ENCODE data around the gene BAZ2B.

DNA sequence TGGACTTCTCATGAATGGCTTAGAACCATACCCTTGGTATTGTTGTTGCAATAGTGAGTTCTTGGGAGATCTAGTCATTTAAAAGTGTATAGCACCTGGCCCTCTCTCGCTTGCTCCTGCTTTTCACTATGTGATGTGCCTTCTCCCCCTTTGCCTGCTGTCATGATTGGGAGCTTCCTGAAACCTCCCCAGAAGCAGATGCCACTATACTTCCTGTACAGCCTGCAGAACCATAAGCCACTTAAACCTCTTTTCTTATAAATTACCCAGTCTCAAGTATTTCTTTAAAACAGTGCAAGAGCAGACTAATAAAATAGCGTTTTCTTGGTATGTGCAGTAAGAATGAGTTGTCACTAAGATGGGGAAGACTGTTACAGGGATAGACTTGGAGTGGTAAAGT, 31.6 kb downstream of the BAZ2B start:
- no peak for TF ChIP-seq POLR2AphosphoS5 (IDR thresholded peaks at IDR 0.05; ENCODE audit: low read depth, low read length)
- TF ChIP-seq POLR2A (IDR thresholded peaks at IDR 0.05; ENCODE audit: low read depth, low read length) = no peak
- no peak for TF ChIP-seq PAX5 (IDR thresholded peaks at IDR 0.05; ENCODE audit: insufficient read depth, low read length, severe bottlenecking)
- TF ChIP-seq SPI1 (IDR thresholded peaks at IDR 0.05; ENCODE audit: low read depth, low read length) = no peak
- TF ChIP-seq TAF1 (IDR thresholded peaks at IDR 0.05; ENCODE audit: low read depth, low read length) = no peak
